Motor neuron (in vitro differentiated cells): ENCODE measurements around the gene LRIG2. TPM values are rescaled to one million over a fixed set of nuclear protein-coding genes. Genes with fewer than 3 reads are reported as not detected.
"Not testable (repeated sequence)": the region's sequence is repeated elsewhere in the genome, so short reads cannot be mapped to it uniquely, and the experiment has no call there.

Source experiments
- ATAC-seq, 8 experiments: fragments of 200-7000 bp; cut with Tn5 transposase; replicated peaks in 6 of 8; 2 replicates each; pipeline ENCODE4 v1.8.0; 2021; ENCODE audit warnings: mild to moderate bottlenecking in 8 of 8, moderate library complexity in 8 of 8
- H3K27ac ChIP-seq, 2 donors: fragments of 250-450 bp; sonication (Bioruptor Pico); 2 replicates each; pipeline ENCODE4 v1.9.0; 2021; ENCODE audit warnings: antibody characterized with exemption in 2 of 2, mild to moderate bottlenecking in 2 of 2, moderate library complexity in 1 of 2
- H3K4me1 ChIP-seq, 2 donors: fragments of 250-450 bp; sonication (Bioruptor Pico); replicated peaks in 1 of 2; 2 replicates each; pipeline ENCODE4 v1.6.1; 2021; ENCODE audit warnings: antibody characterized with exemption in 2 of 2, mild to moderate bottlenecking in 2 of 2, moderate library complexity in 1 of 2
- H3K4me3 ChIP-seq, 5 donors: fragments of 250-450 bp; sonication (Bioruptor Pico); 2 replicates each; pipeline ENCODE4 v1.9.0; 2021; ENCODE audit warnings: antibody characterized with exemption in 5 of 5, mild to moderate bottlenecking in 5 of 5, moderate library complexity in 4 of 5
- WGBS, 10 experiments: fragments of 450-650 bp; shearing (Covaris generic); methylation state at CpG; one replicate each; pipeline ENCODE4 v1.0.0; 2022; 5-methylcytosine and 5-hydroxymethylcytosine counted together
- in situ Hi-C, 9 experiments: fragments of 400-800 bp; cut with MboI; loops; one replicate each; pipeline ENCODE4 v1.15.0; 2021; ENCODE audit warnings: low sequenced_read_pairs in 9 of 9, low pct_unique_long_range_greater_than_20kb in 2 of 9; ENCODE audit not compliant: unreplicated experiment in 9 of 9
- total RNA-seq, 8 experiments: library from RNA; unstranded; fragments of 300-600 nt; gene quantifications; 2 replicates each; pipeline versions ENCODE4 v1.2.3 to v1.2.4, GENCODE V29; 2022

Gene LRIG2
- total RNA-seq, 8 experiments from 2014 or later = 11.9 to 25.4 (median 20.6) TPM

DNA sequence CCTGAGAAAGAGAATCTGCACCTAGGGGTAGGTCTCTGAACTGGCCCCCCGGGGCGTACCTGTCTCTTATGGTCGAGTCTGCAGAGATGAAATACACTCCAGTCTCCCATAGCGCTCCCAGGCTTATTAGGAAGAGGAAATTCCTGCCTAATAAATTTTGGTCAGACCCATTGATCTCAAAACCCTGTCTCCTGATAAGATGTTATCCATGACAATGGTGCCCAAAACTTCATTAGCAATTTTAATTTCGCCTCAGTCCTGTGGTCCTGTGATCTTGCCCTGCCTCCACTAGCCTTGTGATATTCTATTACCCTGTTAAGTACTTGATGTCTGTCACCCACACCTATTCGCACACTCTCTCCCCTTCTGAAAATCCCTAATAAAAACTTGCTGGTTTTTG lies 85.7 kb downstream of the LRIG2 start:
- H3K4me3 ChIP-seq, H3K4me1 ChIP-seq, ATAC-seq, H3K27ac ChIP-seq, in situ Hi-C loops: not testable (repeated sequence)
- WGBS, 10 experiments = 13 to 47% (median 25%) methylated on average over 4 to 6 of the region's 6 CpGs; no CpG with 5 or more reads in 5 of the 10 experiments

DNA sequence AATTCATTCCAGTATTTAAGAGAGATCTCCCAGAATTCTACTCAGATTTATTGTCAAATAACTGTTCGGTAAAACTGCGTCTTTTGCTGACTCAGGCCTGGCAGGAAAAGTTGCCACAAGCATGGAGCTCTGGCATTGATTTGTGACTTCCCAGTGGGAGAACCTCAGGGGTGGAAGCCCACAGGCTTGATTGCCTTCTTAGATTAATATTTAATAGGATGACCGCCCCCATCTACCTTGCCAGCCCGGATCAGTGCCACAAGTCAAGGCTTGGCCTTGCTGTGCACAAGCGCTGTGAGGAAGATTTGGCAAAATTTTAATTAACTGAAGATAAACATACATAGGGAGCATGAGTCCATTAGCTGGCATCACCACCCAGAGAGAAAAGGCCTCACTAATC lies 93.5 kb downstream of the LRIG2 start:
- H3K27ac ChIP-seq = no peak overlapping the region
- 71 to 100% (median 81%) methylated on average over 1 to 5 of the region's 5 CpGs; no CpG with 5 or more reads in 4 of the 10 experiments for WGBS, 10 experiments
- no peak for ATAC-seq
- H3K4me1 ChIP-seq = no peaks in the 10 kb centered on the region
- in situ Hi-C loops = no loop called here
- no peak overlapping the region for H3K4me3 ChIP-seq

DNA sequence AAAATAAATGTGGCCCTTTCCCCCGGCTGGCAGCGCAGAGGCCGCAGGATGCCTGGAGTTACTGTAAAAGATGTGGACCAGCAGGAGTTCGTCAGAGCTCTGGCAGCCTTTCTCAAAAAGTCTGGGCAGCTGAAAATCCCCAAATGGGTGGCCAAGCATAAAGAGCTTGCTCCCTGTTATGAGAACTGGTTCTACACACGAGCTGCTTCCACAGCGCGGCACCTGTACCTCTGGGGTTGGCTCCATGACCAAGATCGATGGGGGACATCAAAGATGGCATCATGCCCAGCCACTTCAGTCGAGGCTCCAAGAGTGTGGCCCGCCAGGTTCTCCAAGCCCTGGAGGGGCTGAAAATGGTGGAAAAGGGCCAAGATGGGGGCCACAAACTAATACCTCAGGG lies 95.9 kb downstream of the LRIG2 start:
- 29 to 84% (median 60%) methylated on average over 1 to 10 of the region's 10 CpGs for WGBS, 10 experiments
- ATAC-seq = no peak
- in situ Hi-C loops = no loop called here
- H3K27ac ChIP-seq = no peak overlapping the region
- no peaks in the 10 kb centered on the region for H3K4me1 ChIP-seq
- H3K4me3 ChIP-seq = no peak overlapping the region

DNA sequence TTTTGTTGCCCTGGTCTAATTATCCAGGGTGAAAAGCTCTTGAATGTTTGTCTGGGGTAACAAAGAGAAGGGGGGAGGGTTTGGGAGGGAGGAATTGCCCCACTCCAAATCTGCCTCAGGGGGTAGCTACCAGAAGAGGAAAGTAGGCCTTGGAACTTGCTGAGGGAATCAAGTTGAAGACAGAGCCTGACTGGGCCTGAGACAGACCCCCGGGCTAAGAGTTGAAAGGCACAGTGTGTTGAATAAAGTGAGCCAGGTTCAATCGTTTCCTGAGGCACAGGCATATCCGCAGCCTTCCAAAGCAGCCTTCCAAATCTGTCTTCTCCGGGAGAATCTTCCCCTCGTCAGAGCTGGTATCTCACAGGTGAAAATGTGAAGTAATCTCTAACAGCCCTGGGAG lies 96.6 kb downstream of the LRIG2 start:
- Histone ChIP-seq H3K27ac (no peak overlapping the region), H3K4me1 (no peaks in the 10 kb centered on the region), H3K4me3 (no peak overlapping the region)
- in situ Hi-C loops = no loop called here
- no peak for ATAC-seq
- WGBS, 10 experiments = 0 to 90% (median 65%) methylated on average over 1 to 5 of the region's 5 CpGs; no CpG with 5 or more reads in 2 of the 10 experiments

DNA sequence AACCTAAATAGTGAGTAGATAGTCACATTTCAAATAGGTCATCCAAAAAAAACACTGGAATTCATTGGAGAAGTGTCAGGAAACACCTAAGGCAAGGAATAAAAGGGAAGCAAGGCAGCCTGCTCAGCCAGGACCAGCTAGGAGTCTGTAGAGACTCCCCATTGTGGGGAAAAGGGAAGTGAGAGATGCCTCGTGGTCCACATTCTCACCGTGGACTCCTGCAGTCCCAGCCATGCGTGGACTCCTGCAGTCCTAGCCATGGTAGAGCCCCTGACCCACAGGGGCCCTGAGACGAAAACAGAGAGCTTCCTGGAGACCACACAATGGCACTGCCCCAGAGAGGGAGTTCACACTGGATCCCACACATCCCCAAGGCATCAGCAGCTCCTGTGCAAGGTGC lies 97.5 kb downstream of the LRIG2 start:
- WGBS, 10 experiments = 66 to 74% (median 68%) methylated on average over 3 to 4 of the region's 4 CpGs; no CpG with 5 or more reads in 6 of the 10 experiments
- no peaks in the 10 kb centered on the region for H3K4me1 ChIP-seq
- in situ Hi-C loops = no loop called here
- H3K4me3 ChIP-seq = no peak overlapping the region
- ATAC-seq = no peak
- H3K27ac ChIP-seq = no peak overlapping the region

DNA sequence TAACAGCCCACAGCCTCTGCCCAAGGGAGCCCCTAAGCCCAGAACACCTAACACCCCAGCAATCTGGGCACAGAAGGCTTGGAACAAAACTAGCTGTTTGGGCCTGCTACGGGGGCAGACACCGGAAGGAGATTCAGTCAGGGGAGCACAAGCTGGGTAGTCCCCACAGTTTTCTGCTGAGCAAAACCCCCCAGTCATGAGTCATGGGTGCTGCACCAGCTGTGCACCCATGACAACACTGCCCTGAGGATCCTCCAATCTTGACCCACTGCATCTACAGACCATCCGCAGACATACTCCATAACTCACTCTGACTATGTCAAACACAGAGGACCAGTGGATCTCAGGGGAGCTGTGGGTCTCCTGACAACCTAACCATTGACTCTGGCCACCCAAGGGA lies 105.1 kb downstream of the LRIG2 start:
- no peak overlapping the region for H3K4me3 ChIP-seq
- 88 to 100% (median 95%) methylated on average over 1 to 3 of the region's 3 CpGs; no CpG with 5 or more reads in 6 of the 10 experiments for WGBS, 10 experiments

DNA sequence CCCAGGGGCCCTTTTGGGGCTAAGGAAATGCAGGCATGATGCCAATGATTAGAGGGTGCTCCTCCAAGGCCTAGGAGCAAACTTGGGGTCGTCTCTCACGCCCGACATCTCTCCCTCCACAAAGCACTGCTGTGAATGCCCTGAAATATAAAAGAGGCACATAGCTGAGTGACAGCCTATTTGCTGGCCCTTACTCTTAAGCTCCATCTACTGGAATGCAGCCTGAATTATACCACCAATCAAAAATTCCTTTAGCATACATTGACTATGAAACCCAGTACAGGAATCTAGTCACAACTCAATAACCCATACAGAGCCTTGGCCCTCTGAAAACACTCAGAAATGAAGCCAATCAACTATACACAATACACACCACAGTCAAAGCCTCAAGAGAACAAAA lies 105.5 kb downstream of the LRIG2 start:
- no peak for ATAC-seq
- Histone ChIP-seq H3K27ac (no peak overlapping the region), H3K4me3 (no peak overlapping the region), H3K4me1 (no peaks in the 10 kb centered on the region)
- in situ Hi-C loops = no loop called here
- WGBS, 10 experiments = 20 to 84% (median 68%) methylated on average over 1 to 3 of the region's 3 CpGs; no CpG with 5 or more reads in 3 of the 10 experiments

More for the DNA sequence above, 105.1 kb downstream of the LRIG2 start:
- no peak for ATAC-seq
- no peak overlapping the region for H3K27ac ChIP-seq
- H3K4me1 ChIP-seq = no peaks in the 10 kb centered on the region
- in situ Hi-C loops = no loop called here

Other genes starting within 250 kb of the LRIG2 start
- gene SLC16A1, start 117.0 kb upstream of the LRIG2 start, total RNA-seq = 100 to 1,000 TPM in 2 of 8 experiments, 10 to 100 TPM in 6; 48.0 to 143 (median 77.6) TPM